ENCODE data around the gene ATG10. TPM values are rescaled to one million over a fixed set of nuclear protein-coding genes. Genes with fewer than 3 reads are reported as not detected.

Gene ATG10
- total RNA-seq, 1 donor from 2014 or later: 4.2 TPM

DNA sequence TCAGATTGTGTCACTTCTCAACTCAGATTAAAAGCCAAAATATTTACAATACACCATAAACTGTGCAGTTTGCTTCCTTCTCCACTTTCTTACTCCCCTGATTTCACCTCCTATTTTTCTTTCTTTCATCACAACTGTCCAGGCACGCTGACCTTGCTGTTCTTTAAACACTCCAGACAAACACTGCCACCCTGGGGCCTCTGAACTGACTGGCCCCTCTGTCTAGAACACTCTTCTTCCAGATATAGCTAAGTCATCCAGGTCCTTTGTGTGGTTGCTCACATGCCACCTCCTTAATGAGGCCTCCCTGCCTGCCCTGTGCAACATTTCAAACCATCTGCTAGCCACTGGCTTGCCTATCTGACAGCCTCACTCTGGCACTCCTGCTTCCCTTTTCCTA is 46.6 kb downstream of the ATG10 start:
- Histone ChIP-seq H3K36me3 (no peaks in the 10 kb centered on the region), H3K27me3 (no peaks in the 10 kb centered on the region), H3K4me3 (no peak overlapping the region), H3K27ac (no peak overlapping the region), H3K4me1 (no peaks in the 10 kb centered on the region), H3K9me3 (no peaks in the 10 kb centered on the region)
- intact Hi-C loops (cut with DNase I): no loop called here
- no peak for DNase-seq (ENCODE audit: extremely low spot score in 2 of 2)
- no peak for TF ChIP-seq POLR2A (IDR thresholded peaks at IDR 0.05)
- no peak for TF ChIP-seq CTCF (IDR thresholded peaks at IDR 0.05)
- no peak for TF ChIP-seq POLR2AphosphoS5 (IDR thresholded peaks at IDR 0.05; ENCODE audit: insufficient read depth in 1 of 2, low read depth in 1 of 2)

DNA sequence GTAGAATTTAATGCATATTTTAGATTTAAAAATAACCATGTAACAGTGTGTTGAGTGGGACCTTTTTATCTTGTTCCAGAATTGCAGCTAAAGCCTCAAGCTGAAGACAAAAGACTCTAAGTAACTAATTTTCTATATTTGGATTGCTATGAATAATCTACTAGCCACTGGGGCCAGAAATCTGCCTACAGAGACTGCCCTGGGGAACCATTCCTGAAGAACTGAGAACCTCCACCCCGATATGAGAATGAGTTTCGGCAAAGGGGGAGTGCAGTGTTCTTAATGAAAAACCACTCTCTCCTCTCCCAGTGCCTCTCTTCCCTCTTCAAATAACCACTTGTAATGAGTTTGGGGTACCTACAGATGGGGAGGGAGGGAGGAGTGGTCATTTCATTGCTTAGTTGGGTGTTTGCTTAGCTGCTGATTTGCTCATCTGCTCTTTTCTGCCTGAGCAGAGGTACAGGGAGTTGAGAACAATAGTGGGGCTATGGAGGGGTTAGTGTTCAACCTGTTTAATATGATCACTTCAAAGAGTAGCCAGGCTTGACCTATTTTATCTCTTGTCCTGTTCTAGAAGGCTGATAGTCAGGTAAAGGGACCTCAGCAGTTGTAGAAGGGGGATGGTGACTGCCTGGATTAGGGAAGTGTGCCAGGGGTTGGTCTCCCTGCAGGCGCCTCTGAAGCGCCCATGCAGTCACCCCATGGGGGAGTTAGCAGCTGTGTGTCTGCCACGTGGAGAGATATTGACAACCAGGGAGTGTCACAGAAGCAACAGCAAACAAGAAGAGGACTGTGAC is 47.7 kb downstream of the ATG10 start:
- DNase-seq (ENCODE audit: extremely low spot score in 2 of 2): no peak
- TF ChIP-seq CTCF (IDR thresholded peaks at IDR 0.05) (no peak), POLR2A (IDR thresholded peaks at IDR 0.05) (no peak), POLR2AphosphoS5 (IDR thresholded peaks at IDR 0.05; ENCODE audit: insufficient read depth in 1 of 2, low read depth in 1 of 2) (no peak)
- Histone ChIP-seq H3K4me1 (peaks cover 6% of the 10 kb centered on the region), H3K36me3 (no peaks in the 10 kb centered on the region), H3K27ac (no peak overlapping the region), H3K4me3 (no peak overlapping the region), H3K27me3 (no peaks in the 10 kb centered on the region), H3K9me3 (no peaks in the 10 kb centered on the region)
- intact Hi-C loops (cut with DNase I): no loop called here

GRCh38 chr5:82022499-82022898 is 50.7 kb downstream of the ATG10 start:
- no peaks in the 10 kb centered on the region for H3K9me3 ChIP-seq
- peaks cover 6% of the 10 kb centered on the region for H3K4me1 ChIP-seq
- no peak for TF ChIP-seq CTCF (IDR thresholded peaks at IDR 0.05)
- TF ChIP-seq POLR2AphosphoS5 (IDR thresholded peaks at IDR 0.05; ENCODE audit: insufficient read depth in 1 of 2, low read depth in 1 of 2): no peak
- no peak for TF ChIP-seq POLR2A (IDR thresholded peaks at IDR 0.05)
- H3K27ac ChIP-seq: no peak overlapping the region
- no peaks in the 10 kb centered on the region for H3K36me3 ChIP-seq
- DNase-seq (ENCODE audit: extremely low spot score in 2 of 2): no peak
- H3K4me3 ChIP-seq: no peak overlapping the region
- H3K27me3 ChIP-seq: no peaks in the 10 kb centered on the region
- intact Hi-C loops (cut with DNase I): no loop called here

DNA sequence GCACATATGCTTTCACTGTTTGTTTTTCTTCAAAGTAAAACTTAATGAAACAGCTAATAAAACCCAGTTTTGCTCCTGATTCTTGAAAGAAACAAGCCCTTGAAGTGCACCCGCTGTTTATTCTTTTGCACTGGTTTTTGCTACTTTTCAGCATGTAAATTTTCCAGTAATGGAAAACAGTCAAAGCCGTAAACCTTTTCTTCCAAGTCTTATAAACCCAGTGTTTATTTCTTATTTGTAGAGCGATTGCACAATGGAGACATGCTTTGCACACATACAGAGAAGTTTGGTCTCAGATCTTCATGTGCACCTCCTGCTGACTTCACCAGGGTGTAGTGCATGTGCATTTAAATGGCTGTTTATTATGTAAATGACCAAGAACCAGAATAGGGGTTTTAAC is 51.8 kb downstream of the ATG10 start:
- no peak for TF ChIP-seq POLR2A (IDR thresholded peaks at IDR 0.05)
- TF ChIP-seq POLR2AphosphoS5 (IDR thresholded peaks at IDR 0.05; ENCODE audit: insufficient read depth in 1 of 2, low read depth in 1 of 2): peak in 1 of 2 donors; percentile 55
- TF ChIP-seq CTCF (IDR thresholded peaks at IDR 0.05): no peak
- no peaks in the 10 kb centered on the region for H3K36me3 ChIP-seq
- H3K27me3 ChIP-seq: no peaks in the 10 kb centered on the region
- DNase-seq (ENCODE audit: extremely low spot score in 2 of 2): no peak
- H3K4me3 ChIP-seq: no peak overlapping the region
- H3K4me1 ChIP-seq: peaks cover 6% of the 10 kb centered on the region
- H3K27ac ChIP-seq: peak overlapping the region; percentile 24
- intact Hi-C loops (cut with DNase I): no loop called here
- no peaks in the 10 kb centered on the region for H3K9me3 ChIP-seq
